ENCODE data around the gene SLC25A12. TPM values are rescaled to one million over a fixed set of nuclear protein-coding genes. Genes with fewer than 3 reads are reported as not detected.

Gene SLC25A12
- total RNA-seq, 1 experiment from 2014 or later = 17.8 TPM

- no peaks in the 10 kb centered on the region for H3K9me3 Mint-ChIP-seq (ENCODE audit: low read depth, unreplicated experiment)
- CTCF ChIA-PET = interaction anchor here (0.6 kb wide), 1 partner anchor 723 kb away, joined by 3 read pairs; no protein-coding TSS in a partner anchor
- H3K36me3 Mint-ChIP-seq (ENCODE audit: insufficient read depth, unreplicated experiment) = no peaks in the 10 kb centered on the region
- no peak overlapping the region for H3K27ac Mint-ChIP-seq (ENCODE audit: unreplicated experiment)
- no TSS peak for BruUV-seq (replicated peaks)
- H3K4me3 Mint-ChIP-seq (ENCODE audit: low read depth, unreplicated experiment) = no peak overlapping the region
- intact Hi-C loops (cut with micrococcal nuclease; ENCODE audit: unreplicated experiment) = no loop called here
- TF ChIP-seq, protein P1, sequence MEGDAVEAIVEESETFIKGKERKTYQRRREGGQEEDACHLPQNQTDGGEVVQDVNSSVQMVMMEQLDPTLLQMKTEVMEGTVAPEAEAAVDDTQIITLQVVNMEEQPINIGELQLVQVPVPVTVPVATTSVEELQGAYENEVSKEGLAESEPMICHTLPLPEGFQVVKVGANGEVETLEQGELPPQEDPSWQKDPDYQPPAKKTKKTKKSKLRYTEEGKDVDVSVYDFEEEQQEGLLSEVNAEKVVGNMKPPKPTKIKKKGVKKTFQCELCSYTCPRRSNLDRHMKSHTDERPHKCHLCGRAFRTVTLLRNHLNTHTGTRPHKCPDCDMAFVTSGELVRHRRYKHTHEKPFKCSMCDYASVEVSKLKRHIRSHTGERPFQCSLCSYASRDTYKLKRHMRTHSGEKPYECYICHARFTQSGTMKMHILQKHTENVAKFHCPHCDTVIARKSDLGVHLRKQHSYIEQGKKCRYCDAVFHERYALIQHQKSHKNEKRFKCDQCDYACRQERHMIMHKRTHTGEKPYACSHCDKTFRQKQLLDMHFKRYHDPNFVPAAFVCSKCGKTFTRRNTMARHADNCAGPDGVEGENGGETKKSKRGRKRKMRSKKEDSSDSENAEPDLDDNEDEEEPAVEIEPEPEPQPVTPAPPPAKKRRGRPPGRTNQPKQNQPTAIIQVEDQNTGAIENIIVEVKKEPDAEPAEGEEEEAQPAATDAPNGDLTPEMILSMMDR (IDR thresholded peaks at IDR 0.05; ENCODE audit: unreplicated experiment) = no peak
- no peaks in the 10 kb centered on the region for H3K27me3 Mint-ChIP-seq (ENCODE audit: unreplicated experiment)
- no peaks in the 10 kb centered on the region for H3K4me1 Mint-ChIP-seq (ENCODE audit: low read depth, unreplicated experiment)
- DNase-seq = no peak
Measured at GRCh38 chr2:171864357-171864985, 29.6 kb downstream of the SLC25A12 start.

- no peaks in the 10 kb centered on the region for H3K27me3 Mint-ChIP-seq (ENCODE audit: unreplicated experiment)
- CTCF ChIA-PET = no interaction called here
- BruUV-seq (replicated peaks) = no TSS peak
- H3K4me3 Mint-ChIP-seq (ENCODE audit: low read depth, unreplicated experiment) = no peak overlapping the region
- no peak for DNase-seq
- no peaks in the 10 kb centered on the region for H3K9me3 Mint-ChIP-seq (ENCODE audit: low read depth, unreplicated experiment)
- H3K27ac Mint-ChIP-seq (ENCODE audit: unreplicated experiment) = no peak overlapping the region
- H3K4me1 Mint-ChIP-seq (ENCODE audit: low read depth, unreplicated experiment) = no peaks in the 10 kb centered on the region
- intact Hi-C loops (cut with micrococcal nuclease; ENCODE audit: unreplicated experiment) = no loop called here
- TF ChIP-seq, protein P1 (IDR thresholded peaks at IDR 0.05; ENCODE audit: unreplicated experiment) = no peak
- no peaks in the 10 kb centered on the region for H3K36me3 Mint-ChIP-seq (ENCODE audit: insufficient read depth, unreplicated experiment)
Measured at GRCh38 chr2:171862501-171862900, 31.5 kb downstream of the SLC25A12 start.

GRCh38 chr2:171858397-171858958, 35.6 kb downstream of the SLC25A12 start:
- no peaks in the 10 kb centered on the region for H3K27me3 Mint-ChIP-seq (ENCODE audit: unreplicated experiment)
- H3K4me1 Mint-ChIP-seq (ENCODE audit: low read depth, unreplicated experiment) = no peaks in the 10 kb centered on the region
- H3K27ac Mint-ChIP-seq (ENCODE audit: unreplicated experiment) = no peak overlapping the region
- H3K4me3 Mint-ChIP-seq (ENCODE audit: low read depth, unreplicated experiment) = no peak overlapping the region
- CTCF ChIA-PET = no interaction called here
- TF ChIP-seq, protein P1 (IDR thresholded peaks at IDR 0.05; ENCODE audit: unreplicated experiment) = no peak
- DNase-seq = no peak
- intact Hi-C loops (cut with micrococcal nuclease; ENCODE audit: unreplicated experiment) = no loop called here
- H3K36me3 Mint-ChIP-seq (ENCODE audit: insufficient read depth, unreplicated experiment) = no peaks in the 10 kb centered on the region
- BruUV-seq (replicated peaks) = no TSS peak
- no peaks in the 10 kb centered on the region for H3K9me3 Mint-ChIP-seq (ENCODE audit: low read depth, unreplicated experiment)

DNA sequence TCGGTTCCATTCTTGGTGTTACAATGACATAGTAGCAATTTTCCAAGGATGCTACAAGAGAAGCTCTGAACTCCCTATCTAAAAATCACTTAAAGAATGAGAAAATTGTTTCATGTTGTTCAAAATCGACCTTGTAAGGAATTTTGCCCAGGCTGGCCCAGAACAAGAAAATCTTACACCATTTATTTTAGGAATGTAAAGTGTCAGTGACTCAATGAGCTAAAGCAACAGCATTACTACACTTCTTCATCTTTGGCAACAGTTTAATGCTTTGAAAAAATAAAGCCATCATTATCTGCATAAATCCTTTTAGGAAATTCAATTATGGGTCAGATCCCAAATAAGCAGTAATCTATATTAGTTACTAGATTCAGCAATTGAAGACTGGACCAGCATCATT, 38.6 kb downstream of the SLC25A12 start:
- H3K4me1 Mint-ChIP-seq (ENCODE audit: low read depth, unreplicated experiment) = no peaks in the 10 kb centered on the region
- TF ChIP-seq, protein P1 (IDR thresholded peaks at IDR 0.05; ENCODE audit: unreplicated experiment) = no peak
- H3K27me3 Mint-ChIP-seq (ENCODE audit: unreplicated experiment) = no peaks in the 10 kb centered on the region
- no peaks in the 10 kb centered on the region for H3K36me3 Mint-ChIP-seq (ENCODE audit: insufficient read depth, unreplicated experiment)
- no peak overlapping the region for H3K27ac Mint-ChIP-seq (ENCODE audit: unreplicated experiment)
- no TSS peak for BruUV-seq (replicated peaks)
- DNase-seq = no peak
- intact Hi-C loops (cut with micrococcal nuclease; ENCODE audit: unreplicated experiment) = no loop called here
- CTCF ChIA-PET = no interaction called here
- no peak overlapping the region for H3K4me3 Mint-ChIP-seq (ENCODE audit: low read depth, unreplicated experiment)
- no peaks in the 10 kb centered on the region for H3K9me3 Mint-ChIP-seq (ENCODE audit: low read depth, unreplicated experiment)

Measured in Calu3 (cell line).